ENCODE data around the gene PDE8A.
A peak's percentile ranks its signal among the peaks of the same experiment; 100 is the strongest.

PDE8A gene

DNA sequence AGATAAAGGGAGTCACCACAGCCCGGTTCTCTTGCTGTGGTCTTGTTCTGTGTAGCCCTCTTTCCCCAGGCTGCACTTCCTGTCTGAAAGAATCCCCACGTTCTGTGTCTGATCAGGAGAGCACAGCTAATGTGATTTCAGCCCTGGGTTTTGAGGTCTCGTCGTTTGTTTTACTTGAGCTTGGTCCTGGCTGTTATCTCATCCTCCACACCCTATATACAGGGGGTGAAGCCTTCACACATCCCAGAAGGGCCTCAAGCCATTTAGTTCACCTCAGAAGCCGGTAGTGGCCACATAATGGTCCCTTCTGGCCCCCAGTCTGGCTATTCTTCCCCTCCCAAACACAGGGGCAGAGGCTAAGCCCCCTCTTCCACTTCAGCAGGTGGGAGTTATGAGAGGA is 115.6 kb downstream of the PDE8A start:
- Mint-ChIP-seq H3K36me3 (peaks cover 17 to 41% of the 10 kb centered on the region in 2 donors), H3K27me3 (no peaks in the 10 kb centered on the region), H3K4me3 (no peak overlapping the region), H3K27ac (no peak overlapping the region), H3K4me1 (no peaks in the 10 kb centered on the region), H3K9me3 (no peaks in the 10 kb centered on the region)
- no peak for ATAC-seq (replicated peaks)
- DNase-seq, result no peak

DNA sequence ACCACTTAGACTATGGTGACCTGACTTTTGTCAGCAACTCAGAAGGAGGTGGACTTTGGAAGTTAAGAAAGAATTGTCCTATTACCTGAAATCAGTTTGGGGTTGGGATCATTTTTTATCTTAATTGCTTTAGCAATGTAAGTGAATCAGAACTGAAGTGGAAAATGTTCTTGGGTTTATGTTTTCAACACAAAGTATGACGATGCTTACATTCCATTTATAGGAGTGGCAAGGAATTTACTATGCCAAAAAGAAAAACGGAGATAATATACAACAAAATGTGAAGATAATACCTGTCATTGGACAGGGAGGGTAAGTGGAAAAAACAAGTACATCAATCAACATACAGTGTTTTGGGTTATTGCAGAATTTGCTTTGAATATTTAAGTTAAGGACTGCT is 116.1 kb downstream of the PDE8A start:
- no peak overlapping the region for H3K27ac Mint-ChIP-seq
- DNase-seq, result no peak

DNA sequence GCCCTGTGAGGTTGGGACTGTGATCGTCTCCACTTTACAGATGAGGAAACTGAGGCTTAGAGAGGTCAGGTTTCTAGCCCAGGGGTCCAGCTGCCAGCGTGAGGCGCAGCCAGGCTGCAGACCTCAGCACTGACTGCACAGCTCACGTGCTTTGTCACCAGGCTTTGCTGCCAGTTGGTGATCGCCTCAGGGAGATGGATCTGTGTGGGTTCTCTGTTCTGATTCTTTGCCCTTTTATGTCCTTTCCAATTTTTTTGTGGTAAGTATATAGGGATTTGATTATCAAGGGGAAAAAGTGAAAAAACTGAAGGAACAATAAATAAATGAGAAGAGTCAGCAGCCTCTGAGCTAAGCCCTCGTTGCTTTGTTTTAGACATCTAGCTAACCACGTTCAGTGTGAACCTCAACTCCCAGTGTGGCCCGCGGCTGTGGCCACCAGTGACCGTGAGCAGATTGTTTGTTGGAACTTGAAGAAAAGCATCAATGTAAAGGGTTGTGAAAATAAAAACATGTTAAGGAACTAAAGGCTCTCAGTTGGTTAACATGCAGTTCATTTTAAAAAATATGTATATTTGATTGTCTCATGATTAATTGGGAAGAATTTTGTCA is 117.6 kb downstream of the PDE8A start:
- Mint-ChIP-seq H3K36me3 (peaks cover 10 to 28% of the 10 kb centered on the region in 2 donors), H3K27ac (no peak overlapping the region)

More for the DNA sequence above, 116.1 kb downstream of the PDE8A start:
- H3K4me1 Mint-ChIP-seq, result no peaks in the 10 kb centered on the region
- H3K4me3 Mint-ChIP-seq, result no peak overlapping the region
- no peak for ATAC-seq (replicated peaks)
- H3K9me3 Mint-ChIP-seq, result no peaks in the 10 kb centered on the region
- no peaks in the 10 kb centered on the region for H3K27me3 Mint-ChIP-seq
- peaks cover 15 to 39% of the 10 kb centered on the region in 2 donors for H3K36me3 Mint-ChIP-seq

DNA sequence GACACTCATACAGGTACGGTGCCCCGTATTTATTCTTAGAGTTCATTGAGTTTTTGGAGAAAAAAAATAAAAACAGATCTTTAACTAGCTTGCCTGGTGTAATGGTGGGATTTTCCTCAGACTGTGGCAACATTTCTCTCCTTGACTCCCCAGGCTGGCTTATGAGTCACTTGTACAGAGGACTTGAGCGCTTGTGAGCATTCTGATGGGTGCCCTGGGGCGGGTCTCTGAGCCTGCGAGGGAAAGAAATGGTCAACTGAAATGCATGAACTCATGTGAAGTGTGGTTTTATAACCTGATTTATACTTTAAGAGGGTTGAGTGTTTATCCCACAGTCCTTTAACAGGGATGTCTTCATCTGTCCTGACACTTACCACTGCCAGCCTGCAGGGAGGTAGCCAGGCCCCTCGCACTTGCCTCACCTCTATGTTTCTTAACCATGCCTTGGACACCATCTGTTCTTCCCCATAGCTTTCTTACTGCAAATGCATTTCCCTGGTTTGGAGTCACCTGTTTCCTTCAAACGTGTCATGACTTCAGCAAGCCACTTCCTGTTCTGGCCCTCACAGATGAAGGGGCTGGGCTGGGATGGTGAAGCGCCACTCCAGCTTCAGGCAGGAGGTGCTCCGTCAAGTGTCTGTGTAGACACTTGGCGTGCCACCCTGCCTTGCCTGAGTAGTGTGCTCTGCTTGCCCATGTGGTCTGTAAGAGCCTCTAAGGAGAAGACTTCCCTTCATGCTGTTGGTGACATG is 118.7 kb downstream of the PDE8A start:
- Mint-ChIP-seq H3K36me3 (peaks cover 10 to 28% of the 10 kb centered on the region in 2 donors), H3K4me1 (no peaks in the 10 kb centered on the region), H3K9me3 (no peaks in the 10 kb centered on the region), H3K4me3 (no peak overlapping the region), H3K27ac (no peak overlapping the region), H3K27me3 (no peaks in the 10 kb centered on the region)
- DNase-seq (no peak), ATAC-seq (replicated peaks) (peak in 1 of 2 donors; percentile 47)

More for the DNA sequence above, 117.6 kb downstream of the PDE8A start:
- H3K4me3 Mint-ChIP-seq, result no peak overlapping the region
- no peaks in the 10 kb centered on the region for H3K4me1 Mint-ChIP-seq
- H3K27me3 Mint-ChIP-seq, result no peaks in the 10 kb centered on the region
- DNase-seq (no peak), ATAC-seq (replicated peaks) (no peak)
- H3K9me3 Mint-ChIP-seq, result no peaks in the 10 kb centered on the region

DNA sequence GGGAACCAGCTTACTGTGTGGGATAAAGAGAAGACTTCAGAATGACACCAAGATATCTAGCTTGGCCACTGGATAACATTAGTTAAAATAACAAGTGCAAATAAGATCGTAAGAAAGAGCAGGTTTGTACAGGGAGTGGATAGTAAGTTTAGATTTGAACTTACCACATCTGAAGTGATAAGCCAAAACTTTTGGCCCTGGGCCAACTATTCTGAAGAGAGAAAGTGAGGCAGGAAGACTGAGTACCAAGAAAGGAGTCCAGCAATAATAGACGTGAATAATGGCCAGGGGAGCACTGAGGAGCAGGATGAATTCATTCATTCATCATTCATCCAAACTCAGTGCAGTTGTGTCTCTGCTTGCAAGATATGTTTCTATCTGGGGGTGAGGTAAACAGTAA is 122.9 kb downstream of the PDE8A start:
- Mint-ChIP-seq H3K9me3 (no peaks in the 10 kb centered on the region), H3K27ac (no peak overlapping the region), H3K4me3 (no peak overlapping the region), H3K36me3 (peaks cover 10 to 17% of the 10 kb centered on the region in 2 donors), H3K4me1 (no peaks in the 10 kb centered on the region), H3K27me3 (no peaks in the 10 kb centered on the region)
- DNase-seq (no peak), ATAC-seq (replicated peaks) (no peak)

DNA sequence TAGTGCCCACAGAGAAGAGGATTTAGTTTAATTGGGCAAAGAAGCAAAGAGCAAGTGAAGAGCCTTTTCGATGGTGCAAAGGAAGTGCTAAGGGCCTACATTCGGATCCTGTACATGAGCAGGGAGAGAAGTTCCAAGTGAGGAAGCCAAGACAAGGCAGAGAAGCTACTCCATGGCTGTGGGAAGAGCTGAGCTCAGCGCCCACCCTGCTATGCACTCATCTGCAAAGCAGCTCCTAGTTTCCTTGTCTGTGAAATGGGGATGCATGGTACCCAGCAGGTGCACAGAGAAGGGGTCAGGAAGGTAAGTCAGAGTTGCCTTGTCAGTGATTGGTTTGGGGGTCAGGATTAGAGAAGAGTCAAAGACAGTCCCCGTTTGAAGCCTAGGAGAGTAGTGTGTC is 126.5 kb downstream of the PDE8A start:
- DNase-seq (no peak), ATAC-seq (replicated peaks) (no peak)
- H3K4me1 Mint-ChIP-seq, result no peaks in the 10 kb centered on the region
- no peak overlapping the region for H3K4me3 Mint-ChIP-seq
- H3K36me3 Mint-ChIP-seq, result peaks cover 15 to 24% of the 10 kb centered on the region in 2 donors
- H3K9me3 Mint-ChIP-seq, result no peaks in the 10 kb centered on the region
- H3K27me3 Mint-ChIP-seq, result no peaks in the 10 kb centered on the region
- no peak overlapping the region for H3K27ac Mint-ChIP-seq

DNA sequence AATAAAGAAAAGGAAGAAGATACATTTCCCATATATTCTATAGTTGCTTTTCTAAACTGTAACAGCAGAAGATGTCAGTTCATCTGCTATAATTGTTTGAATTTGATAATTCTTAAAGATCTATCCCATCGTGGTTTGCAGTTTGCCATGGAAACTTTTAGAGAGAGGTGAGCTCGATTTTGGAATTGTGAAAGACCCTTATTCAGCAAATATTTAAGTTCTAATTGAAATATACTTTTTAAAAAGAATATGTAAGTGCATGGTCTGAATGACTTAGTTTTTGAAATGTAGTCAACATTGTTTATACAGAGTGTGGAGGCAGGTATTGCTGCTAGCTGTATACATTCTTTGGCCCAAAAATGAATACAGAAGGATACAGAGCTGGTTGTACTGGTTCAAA is 127.7 kb downstream of the PDE8A start:
- no peaks in the 10 kb centered on the region for H3K9me3 Mint-ChIP-seq
- H3K27me3 Mint-ChIP-seq, result no peaks in the 10 kb centered on the region
- ATAC-seq (replicated peaks), result no peak
- H3K4me1 Mint-ChIP-seq, result no peaks in the 10 kb centered on the region
- H3K27ac Mint-ChIP-seq, result no peak overlapping the region
- H3K4me3 Mint-ChIP-seq, result no peak overlapping the region
- DNase-seq, result no peak
- H3K36me3 Mint-ChIP-seq, result peaks cover 22 to 28% of the 10 kb centered on the region in 2 donors

DNA sequence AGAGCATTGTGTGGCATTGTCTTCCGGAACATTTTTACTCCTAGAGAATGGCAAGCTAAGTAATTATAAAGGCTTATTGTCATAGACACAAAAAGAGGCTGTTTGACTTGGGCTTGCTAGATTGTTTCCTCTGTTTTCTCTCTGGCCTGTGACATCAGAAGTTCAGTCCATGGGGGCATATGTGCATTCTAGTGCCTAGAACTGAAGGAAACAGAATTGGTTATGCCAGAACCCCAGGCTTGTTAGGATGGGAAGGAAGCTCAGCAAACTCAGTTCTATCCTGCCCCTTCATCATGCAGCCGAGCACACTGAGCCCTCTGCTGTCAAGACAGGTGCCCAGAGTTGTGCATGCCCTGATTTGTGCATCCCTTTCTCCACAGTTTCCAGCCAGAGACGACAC is 131.3 kb downstream of the PDE8A start:
- H3K4me1 Mint-ChIP-seq, result peaks cover 4 to 21% of the 10 kb centered on the region in 2 donors
- ATAC-seq (replicated peaks) (no peak), DNase-seq (no peak)
- H3K9me3 Mint-ChIP-seq, result no peaks in the 10 kb centered on the region
- H3K27ac Mint-ChIP-seq, result no peak overlapping the region
- H3K4me3 Mint-ChIP-seq, result no peak overlapping the region
- peaks cover 48 to 56% of the 10 kb centered on the region in 2 donors for H3K36me3 Mint-ChIP-seq
- no peaks in the 10 kb centered on the region for H3K27me3 Mint-ChIP-seq

DNA sequence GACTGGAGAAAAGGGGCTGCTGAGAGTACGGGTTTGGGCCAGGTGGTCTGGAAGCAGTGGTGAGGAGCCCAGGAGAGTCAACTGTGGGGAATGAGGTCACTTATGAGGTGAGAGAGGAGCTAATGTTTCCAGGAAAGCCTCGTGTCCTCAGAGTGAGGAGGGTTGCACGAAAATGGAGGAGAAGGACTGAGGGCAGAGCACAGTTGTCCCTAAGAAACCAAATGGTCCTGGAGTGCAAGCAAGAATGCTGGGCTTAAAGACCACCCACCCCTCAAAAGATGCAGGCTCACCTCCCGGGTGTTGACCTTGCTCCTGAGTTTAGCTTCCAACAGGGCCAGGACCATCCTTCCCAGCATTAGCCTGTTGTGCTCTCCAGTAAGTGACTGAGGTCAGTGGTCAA is 133.2 kb downstream of the PDE8A start:
- H3K27ac Mint-ChIP-seq, result no peak overlapping the region
- no peak overlapping the region for H3K4me3 Mint-ChIP-seq
- peaks cover 4 to 21% of the 10 kb centered on the region in 2 donors for H3K4me1 Mint-ChIP-seq
- H3K9me3 Mint-ChIP-seq, result no peaks in the 10 kb centered on the region
- H3K36me3 Mint-ChIP-seq, result peaks cover 48 to 57% of the 10 kb centered on the region in 2 donors
- no peak for ATAC-seq (replicated peaks)
- H3K27me3 Mint-ChIP-seq, result no peaks in the 10 kb centered on the region
- DNase-seq, result no peak

DNA sequence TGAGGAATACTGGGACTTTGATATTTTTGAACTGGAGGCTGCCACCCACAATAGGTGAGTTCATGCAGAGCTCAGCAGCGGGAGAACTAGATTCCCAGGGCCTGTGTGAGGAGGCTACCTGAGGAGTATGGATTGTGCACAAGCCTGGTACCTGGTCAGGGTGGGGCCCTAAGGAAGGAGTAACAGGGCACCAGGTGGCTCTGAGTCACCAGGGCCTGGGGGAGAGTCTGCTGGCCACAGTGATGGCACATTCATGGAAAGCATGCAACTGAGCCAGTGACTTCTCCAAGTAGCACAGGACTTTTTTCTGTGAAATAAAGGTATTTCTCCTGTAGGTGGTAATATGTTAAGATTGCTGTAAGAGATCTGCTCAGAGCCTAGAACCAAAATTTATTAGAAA is 134.4 kb downstream of the PDE8A start:
- Mint-ChIP-seq H3K36me3 (peaks cover 49 to 63% of the 10 kb centered on the region in 2 donors), H3K27me3 (no peaks in the 10 kb centered on the region), H3K27ac (no peak overlapping the region), H3K9me3 (no peaks in the 10 kb centered on the region), H3K4me1 (peaks cover 4 to 21% of the 10 kb centered on the region in 2 donors), H3K4me3 (no peak overlapping the region)
- DNase-seq (no peak), ATAC-seq (replicated peaks) (peak in 1 of 2 donors; percentile 19)

DNA sequence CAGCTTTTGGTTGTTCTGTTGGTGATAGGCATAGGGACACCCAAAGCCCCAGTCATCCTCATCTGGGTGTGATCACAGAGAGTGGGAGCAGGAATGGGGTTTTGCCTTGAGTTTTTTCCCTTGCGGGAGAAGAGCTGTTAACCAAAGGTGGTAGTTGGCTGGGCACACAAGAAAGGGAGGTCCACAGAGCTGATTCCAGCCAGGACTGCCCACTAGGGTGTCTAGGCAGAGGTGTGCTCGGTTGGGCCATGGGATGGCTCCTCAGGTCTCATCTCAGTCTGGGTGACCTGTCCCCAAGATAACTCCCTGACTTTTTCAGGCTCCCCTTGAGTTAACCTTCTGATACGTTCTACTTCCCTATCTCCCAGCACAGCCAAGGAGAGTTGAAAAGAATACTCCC is 134.8 kb downstream of the PDE8A start:
- peak in 1 of 2 donors; percentile 44 for ATAC-seq (replicated peaks)
- DNase-seq, result no peak
- Mint-ChIP-seq H3K4me1 (peaks cover 4 to 21% of the 10 kb centered on the region in 2 donors), H3K27ac (peak overlapping the region; percentile 65), H3K36me3 (peaks cover 49 to 65% of the 10 kb centered on the region in 2 donors), H3K4me3 (no peak overlapping the region), H3K9me3 (no peaks in the 10 kb centered on the region), H3K27me3 (no peaks in the 10 kb centered on the region)

DNA sequence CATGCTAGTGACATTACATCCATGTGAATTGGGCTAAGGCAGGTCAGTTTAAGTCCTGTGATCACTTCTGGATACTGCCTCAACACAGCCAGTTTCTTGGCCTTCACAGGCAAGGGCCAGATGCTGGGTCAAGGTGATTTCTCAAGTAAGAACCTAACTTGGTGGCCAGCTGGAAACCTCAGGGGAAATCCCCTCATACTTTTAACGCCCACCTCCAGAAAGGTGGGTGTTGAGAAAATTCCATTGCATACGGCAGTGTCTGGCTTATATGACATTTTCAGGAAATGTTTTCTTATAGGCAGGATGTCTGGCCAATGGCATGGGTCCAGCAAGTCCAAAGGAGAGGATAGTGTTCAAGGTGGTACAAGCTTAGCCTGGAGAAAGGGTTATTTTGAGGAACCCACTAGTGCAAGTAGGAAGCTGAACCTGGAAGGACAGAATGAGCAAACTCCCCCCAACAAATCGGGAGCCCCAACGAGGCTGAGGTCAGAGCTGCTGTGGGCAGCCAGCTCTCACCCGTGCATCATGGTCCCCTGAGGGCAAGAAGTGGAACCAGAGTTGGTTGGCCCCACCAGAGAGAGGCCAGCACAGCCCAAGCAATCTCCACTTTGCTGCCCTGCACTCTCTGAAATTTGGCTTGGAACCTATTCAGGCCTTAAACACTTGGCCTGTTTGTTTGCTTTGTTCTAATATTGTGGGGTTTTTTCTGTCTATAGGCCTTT is 135.4 kb downstream of the PDE8A start:
- peaks cover 53 to 70% of the 10 kb centered on the region in 2 donors for H3K36me3 Mint-ChIP-seq
- H3K27ac Mint-ChIP-seq, result peak overlapping the region; percentile 65
- DNase-seq (peak; percentile 21), ATAC-seq (replicated peaks) (peak; percentile 73)
- no peak overlapping the region for H3K4me3 Mint-ChIP-seq
- H3K27me3 Mint-ChIP-seq, result no peaks in the 10 kb centered on the region
- H3K9me3 Mint-ChIP-seq, result no peaks in the 10 kb centered on the region
- peaks cover 4 to 21% of the 10 kb centered on the region in 2 donors for H3K4me1 Mint-ChIP-seq

DNA sequence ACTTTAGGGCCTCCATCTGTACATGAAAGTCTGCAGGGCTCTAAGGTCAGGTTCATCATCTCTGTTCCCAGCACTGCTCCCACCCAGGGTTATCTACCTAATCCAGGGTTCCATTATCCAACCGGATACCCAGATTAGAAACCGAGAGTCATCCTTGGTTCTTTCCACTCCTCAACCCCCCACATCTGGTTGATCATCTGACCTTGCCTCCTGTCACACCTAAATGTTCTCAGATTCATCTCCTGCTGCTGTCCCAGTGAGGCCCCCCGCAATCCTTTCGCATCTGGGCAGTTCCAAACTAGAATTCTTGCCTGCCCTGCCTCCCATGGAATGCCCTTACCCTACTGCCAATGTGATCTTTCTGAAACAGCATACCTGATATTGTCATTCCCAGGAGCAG is 136.5 kb downstream of the PDE8A start:
- no peaks in the 10 kb centered on the region for H3K9me3 Mint-ChIP-seq
- DNase-seq, result no peak
- peaks cover 59 to 71% of the 10 kb centered on the region in 2 donors for H3K36me3 Mint-ChIP-seq
- H3K4me1 Mint-ChIP-seq, result peaks cover 4 to 21% of the 10 kb centered on the region in 2 donors
- H3K27ac Mint-ChIP-seq, result no peak overlapping the region
- H3K4me3 Mint-ChIP-seq, result no peak overlapping the region
- no peaks in the 10 kb centered on the region for H3K27me3 Mint-ChIP-seq
- no peak for ATAC-seq (replicated peaks)

DNA sequence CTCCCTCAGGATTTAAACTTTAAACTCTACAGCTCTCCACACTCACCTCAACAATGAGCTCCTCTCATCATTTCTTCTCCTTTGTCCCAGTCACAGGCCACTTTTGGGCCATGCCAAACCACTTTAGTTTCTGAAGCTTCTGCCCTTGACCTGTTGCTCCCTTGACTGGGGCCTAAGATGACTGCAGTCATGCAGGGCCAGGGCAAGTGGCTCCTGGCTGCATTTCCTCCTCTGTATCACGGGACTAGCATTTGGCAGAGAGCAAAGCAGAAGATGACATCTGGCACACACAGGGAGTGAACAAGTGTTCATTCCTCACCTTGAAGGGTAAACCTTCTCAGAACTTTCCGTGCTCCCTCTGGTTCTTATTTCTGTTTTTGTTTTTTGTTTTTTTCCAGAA is 136.9 kb downstream of the PDE8A start:
- H3K4me1 Mint-ChIP-seq, result peaks cover 4 to 21% of the 10 kb centered on the region in 2 donors
- no peaks in the 10 kb centered on the region for H3K27me3 Mint-ChIP-seq
- DNase-seq (no peak), ATAC-seq (replicated peaks) (no peak)
- H3K36me3 Mint-ChIP-seq, result peaks cover 61 to 71% of the 10 kb centered on the region in 2 donors
- H3K4me3 Mint-ChIP-seq, result no peak overlapping the region
- no peaks in the 10 kb centered on the region for H3K9me3 Mint-ChIP-seq
- H3K27ac Mint-ChIP-seq, result no peak overlapping the region

Data from stimulated activated naive B cell treated with anti-CD40 and anti-IgM and Interleukin-4, amounts not matched to agents 10 μg/mL and 1 μg/mL and 100 μg/mL, for 72 hours (primary cell).